Lung (tissue), 16 donors: ENCODE data around the gene LLGL1. TPM values are rescaled to one million over a fixed set of nuclear protein-coding genes. Genes with fewer than 3 reads are reported as not detected.

ENCODE experiments used
- ATAC-seq: fragments of 200-7000 bp; cut with Tn5 transposase; one replicate; pipeline ENCODE4 v1.9.1; 2020; ENCODE audit warnings: moderate number of reproducible peaks; ENCODE audit not compliant: insufficient read depth, low FRiP score
- DNase-seq, 3 donors: peaks; one replicate each; pipeline ENCODE4 v3.0.0-alpha.2; 2013 to 2017
- H3K27ac ChIP-seq, 2 donors: one replicate each; pipeline ENCODE4 v1.5.1; 2013; ENCODE audit warnings: mild to moderate bottlenecking in 2 of 2, moderate library complexity in 2 of 2, control low read depth in 1 of 2, inconsistent platforms in 1 of 2, low read depth in 1 of 2, low read length in 1 of 2
- H3K27me3 ChIP-seq, 3 donors: one replicate each; pipeline ENCODE4 v1.5.1; 2013; ENCODE audit warnings: low read length in 2 of 3; ENCODE audit not compliant: control insufficient read depth in 3 of 3, insufficient read depth in 3 of 3
- H3K36me3 ChIP-seq, 4 donors: one replicate each; pipeline ENCODE4 v1.5.1; 2013; ENCODE audit warnings: low read length in 4 of 4, mild to moderate bottlenecking in 1 of 4, moderate library complexity in 1 of 4; ENCODE audit not compliant: control insufficient read depth in 4 of 4, insufficient read depth in 4 of 4
- H3K4me1 ChIP-seq, 5 donors: one replicate each; pipeline ENCODE4 v1.5.1; 2013; ENCODE audit warnings: low read length in 5 of 5, mild to moderate bottlenecking in 2 of 5, moderate library complexity in 1 of 5; ENCODE audit not compliant: control insufficient read depth in 5 of 5, insufficient read depth in 5 of 5
- H3K4me3 ChIP-seq: one replicate; pipeline ENCODE4 v1.5.1; 2013; ENCODE audit warnings: mild to moderate bottlenecking, control low read depth, moderate library complexity
- H3K9ac ChIP-seq, 2 donors: one replicate each; pipeline ENCODE4 v1.5.1; 2013; ENCODE audit warnings: low read length in 2 of 2, control low read depth in 1 of 2; ENCODE audit not compliant: insufficient read depth in 1 of 2
- H3K9me3 ChIP-seq, 4 donors: one replicate each; pipeline ENCODE4 v1.5.1; 2013; ENCODE audit warnings: low read length in 3 of 4, mild to moderate bottlenecking in 1 of 4, moderate library complexity in 1 of 4; ENCODE audit not compliant: control insufficient read depth in 4 of 4, insufficient read depth in 3 of 4
- CTCF ChIP-seq: IDR thresholded peaks from 2 replicates; pipeline ENCODE4 v1.5.1; 2012; ENCODE audit warnings: mild to moderate bottlenecking; ENCODE audit errors: control extremely low read depth, extremely low read depth
- WGBS, 2 donors: extraction: QIAGEN DNeasy Blood & Tissue Kit; methylation state at CpG; one replicate each; pipeline ENCODE4 v1.1.7; 2013; 5-methylcytosine and 5-hydroxymethylcytosine counted together
- long read RNA-seq, 5 donors: transcript quantifications; one replicate each; lab custom pipeline, GENCODE V29; 2026
- polyA plus RNA-seq, 2 donors: library from polyadenylated mRNA; stranded (reverse); fragments of 200-250 nt; gene quantifications; one replicate each; pipeline ENCODE4 v1.2.1, GENCODE V29; 2013
- total RNA-seq, 2 donors: library from RNA; depleted of rRNA in 1 of 2; stranded (reverse); fragments of >200 nt in 1 of 2; gene quantifications; one replicate each; pipeline ENCODE4 v1.2.1, GENCODE V29; 2014 to 2021
- donor health status: control.
- donor health status: control.
- donor health status: Bipolar disorder and iron deficiency.
- donor health status: healthy.
- donor health status: DM: yes; HTN: yes; CAD: no.

Gene LLGL1
- total RNA-seq (10 to 100 TPM; 14.7 to 21.8 TPM), polyA plus RNA-seq (1 to 10 TPM; 7.1 to 9.5 TPM)
- long read RNA-seq, donor 1, full-length matches to known transcripts = 6 of 46 reads
- long read RNA-seq, donor 1, partial matches to known transcripts = 40 of 46 reads
- long read RNA-seq, donor 1, other reads (novel, unspliced or antisense) = 0 of 46 reads
- long read RNA-seq, donor 2 = 0 reads
- long read RNA-seq, donor 3 = 0 reads
- long read RNA-seq, donor 4 = 0 reads
- long read RNA-seq, donor 5, full-length matches to known transcripts = 1 of 28 reads
- long read RNA-seq, donor 5, partial matches to known transcripts = 27 of 28 reads
- long read RNA-seq, donor 5, other reads (novel, unspliced or antisense) = 0 of 28 reads

- peak; percentile 97 to 98 (median 98) for DNase-seq
- H3K4me1 ChIP-seq = peaks cover 0 to 31% (median 12%) of the 10 kb centered on the region in 5 donors
- no peaks in the 10 kb centered on the region for H3K9me3 ChIP-seq
- peak within 1 kb of the TSS in 1 of 2 donors; percentile 28 for H3K27ac ChIP-seq
- peak within 1 kb of the TSS; percentile 52 for H3K4me3 ChIP-seq
- peak; percentile 97 for ATAC-seq
- WGBS, 2 donors = 0 to 2% methylated on average over 14 to 60 of the region's 60 CpGs
- peak within 1 kb of the TSS; percentile 79 to 81 for H3K9ac ChIP-seq
- no peak for TF ChIP-seq CTCF
- no peaks in the 10 kb centered on the region for H3K36me3 ChIP-seq
- no peaks in the 10 kb centered on the region for H3K27me3 ChIP-seq
Measured at GRCh38 chr17:18225121-18225641, at the start of gene LLGL1. Gene LLGL1, plus strand, starts transcription at chr17:18225635. Its CDS starts 48 bp downstream, at chr17:18225683.

- no peak for TF ChIP-seq CTCF
- no peaks in the 10 kb centered on the region for H3K36me3 ChIP-seq
- no peak for ATAC-seq
- H3K27ac ChIP-seq = no peak overlapping the region
- no peaks in the 10 kb centered on the region for H3K4me1 ChIP-seq
- 52 to 74% methylated on average over 7 of the region's 7 CpGs for WGBS, 2 donors
- DNase-seq = no peak
- no peaks in the 10 kb centered on the region for H3K9me3 ChIP-seq
- H3K9ac ChIP-seq = no peak overlapping the region
- H3K27me3 ChIP-seq = no peaks in the 10 kb centered on the region
- no peak overlapping the region for H3K4me3 ChIP-seq
Measured at GRCh38 chr17:18176176-18176575, 49.3 kb upstream of the LLGL1 start.

GRCh38 chr17:18177133-18177532 lies 48.3 kb upstream of the LLGL1 start:
- no peaks in the 10 kb centered on the region for H3K9me3 ChIP-seq
- TF ChIP-seq CTCF = no peak
- no peak overlapping the region for H3K4me3 ChIP-seq
- no peak overlapping the region for H3K27ac ChIP-seq
- peaks cover 0 to 6% (median 0%) of the 10 kb centered on the region in 5 donors for H3K4me1 ChIP-seq
- no peaks in the 10 kb centered on the region for H3K27me3 ChIP-seq
- no peak for ATAC-seq
- no peak for DNase-seq
- no peak overlapping the region for H3K9ac ChIP-seq
- H3K36me3 ChIP-seq = no peaks in the 10 kb centered on the region
